Kidney (tissue), 14 donors: ENCODE results near the gene DHRS7B. TPM values are rescaled to one million over a fixed set of nuclear protein-coding genes. Genes with fewer than 3 reads are reported as not detected.

ENCODE experiments used
- DNase-seq, 5 donors: peaks; one replicate each; pipeline ENCODE4 v3.0.0-alpha.2; 2013 to 2020
- FAIRE-seq: peaks from 2 replicates; lab custom pipeline; 2012; peaks lifted over from hg19 to GRCh38; lab: Jason Lieb, UNC
- H3K27ac ChIP-seq, 2 donors: one replicate each; pipeline ENCODE4 v1.7.0; 2013; ENCODE audit warnings: low read depth in 2 of 2, low read length in 2 of 2, inconsistent platforms in 1 of 2
- H3K27me3 ChIP-seq: one replicate; pipeline ENCODE4 v1.7.1; 2013; ENCODE audit warnings: low read length, inconsistent platforms; ENCODE audit not compliant: control insufficient read depth, insufficient read depth
- H3K36me3 ChIP-seq, 3 donors: one replicate each; pipeline versions ENCODE4 v1.7.0 to v1.7.1; 2013; ENCODE audit warnings: low read length in 3 of 3, control low read depth in 1 of 3, inconsistent platforms in 1 of 3; ENCODE audit not compliant: insufficient read depth in 3 of 3, control insufficient read depth in 2 of 3
- H3K4me1 ChIP-seq, 3 donors: one replicate each; pipeline versions ENCODE4 v1.7.0 to v1.7.1; 2013; ENCODE audit warnings: low read length in 3 of 3, inconsistent platforms in 1 of 3, low read depth in 1 of 3; ENCODE audit not compliant: control insufficient read depth in 2 of 3, insufficient read depth in 2 of 3
- H3K4me3 ChIP-seq, 3 donors: one replicate each; pipeline versions ENCODE4 v1.7.0 to v1.8.1; 2013; ENCODE audit warnings: low read length in 3 of 3, control low read depth in 1 of 3, inconsistent platforms in 1 of 3
- H3K9ac ChIP-seq, 3 donors: one replicate each; pipeline versions ENCODE4 v1.7.0 to v1.7.1; 2013; ENCODE audit warnings: low read length in 3 of 3, control low read depth in 1 of 3, inconsistent platforms in 1 of 3
- H3K9me3 ChIP-seq, 3 donors: one replicate each; pipeline versions ENCODE4 v1.7.0 to v1.7.1; 2013; ENCODE audit warnings: low read length in 3 of 3, control low read depth in 1 of 3, inconsistent platforms in 1 of 3; ENCODE audit not compliant: control insufficient read depth in 2 of 3, insufficient read depth in 1 of 3
- intact Hi-C: fragments of 100-400 bp; cut with DNase I; formaldehyde crosslinking; loops from one replicate; pipeline ENCODE4 v1.11.1; 2022
- polyA plus RNA-seq: library from polyadenylated mRNA; stranded (reverse); fragments of 350-450 nt; fragmentation: Illumina TruSeq; extraction: RNeasy Lipid Tissue Mini Kit (QIAGEN cat#74804); gene quantifications from one replicate; pipeline ENCODE4 v1.2.3, GENCODE V29; 2014; ENCODE audit warnings: low read depth, low replicate concordance; ENCODE audit not compliant: insufficient read depth
- total RNA-seq: library from RNA; stranded (reverse); fragmentation: NEBNext Ultra II Directional; extraction: Animal tissue kit (Norgen Biotek cat#: 25700); gene quantifications from one replicate; pipeline ENCODE4 v1.2.1, GENCODE V29; 2021
- TF ChIP-seq, protein P1 (sequence below): IDR thresholded peaks from 3 replicates; pipeline ENCODE4 v1.5.1; 2012; ENCODE audit warnings: mild to moderate bottlenecking, moderate library complexity, borderline replicate concordance; ENCODE audit not compliant: insufficient read depth; ENCODE audit errors: extremely low read depth
- donor health status: control.
- donor health status: control.
- donor health status: control.
- donor health status: control.
- donor health status: control.
- donor health status: DM: yes; HTN: yes; CAD: no.
- donor health status: Normal renal cell carcinoma (clear cell type).

Gene DHRS7B
- total and polyA plus RNA-seq, 2 donors from 2014 or later: 19.9 to 58.8 TPM

DNA sequence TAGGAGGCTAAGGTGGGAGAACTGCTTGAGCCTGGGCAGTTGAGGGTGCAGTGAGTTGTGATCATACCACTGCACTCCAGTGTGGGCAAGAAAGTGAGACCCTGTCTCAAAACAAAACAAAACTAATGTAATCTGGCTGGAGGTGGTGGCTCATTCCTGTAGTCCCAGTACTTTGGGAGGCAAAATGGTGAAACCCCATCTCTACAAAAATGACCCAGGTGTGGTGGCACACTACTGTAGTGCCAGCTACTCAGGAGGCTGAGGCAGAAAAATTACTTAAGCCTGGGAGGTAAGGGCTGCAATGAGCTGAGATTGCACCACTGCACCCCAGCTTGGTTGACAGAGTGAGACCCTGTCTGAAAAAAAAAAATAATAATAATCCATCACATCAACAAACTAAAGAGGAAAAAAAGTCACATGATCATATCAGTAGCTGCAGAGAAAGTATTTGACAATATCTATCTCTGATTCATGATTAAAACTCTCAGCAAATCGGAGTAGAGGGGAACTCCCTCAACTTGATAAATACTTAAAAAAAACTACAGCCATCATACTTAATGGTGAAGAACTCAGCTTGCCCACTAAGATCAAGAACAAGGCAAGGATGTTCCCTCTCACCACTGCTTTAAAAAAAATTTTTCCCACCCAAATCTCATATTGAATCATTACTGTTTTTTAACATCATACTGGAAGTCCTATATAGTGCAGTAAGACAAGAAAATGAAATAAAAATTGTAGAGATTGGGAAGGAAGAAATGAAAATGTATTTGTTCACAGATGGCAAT is 31.0 kb downstream of the DHRS7B start:
- intact Hi-C loops: no loop called here
- no peak for DNase-seq
- H3K9me3 ChIP-seq: no peaks in the 10 kb centered on the region
- no peaks in the 10 kb centered on the region for H3K36me3 ChIP-seq
- peaks cover 0 to 4% (median 3%) of the 10 kb centered on the region in 3 donors for H3K4me1 ChIP-seq
- no peak overlapping the region for H3K4me3 ChIP-seq
- no peak for FAIRE-seq
- H3K9ac ChIP-seq: no peak overlapping the region
- TF ChIP-seq, protein P1, sequence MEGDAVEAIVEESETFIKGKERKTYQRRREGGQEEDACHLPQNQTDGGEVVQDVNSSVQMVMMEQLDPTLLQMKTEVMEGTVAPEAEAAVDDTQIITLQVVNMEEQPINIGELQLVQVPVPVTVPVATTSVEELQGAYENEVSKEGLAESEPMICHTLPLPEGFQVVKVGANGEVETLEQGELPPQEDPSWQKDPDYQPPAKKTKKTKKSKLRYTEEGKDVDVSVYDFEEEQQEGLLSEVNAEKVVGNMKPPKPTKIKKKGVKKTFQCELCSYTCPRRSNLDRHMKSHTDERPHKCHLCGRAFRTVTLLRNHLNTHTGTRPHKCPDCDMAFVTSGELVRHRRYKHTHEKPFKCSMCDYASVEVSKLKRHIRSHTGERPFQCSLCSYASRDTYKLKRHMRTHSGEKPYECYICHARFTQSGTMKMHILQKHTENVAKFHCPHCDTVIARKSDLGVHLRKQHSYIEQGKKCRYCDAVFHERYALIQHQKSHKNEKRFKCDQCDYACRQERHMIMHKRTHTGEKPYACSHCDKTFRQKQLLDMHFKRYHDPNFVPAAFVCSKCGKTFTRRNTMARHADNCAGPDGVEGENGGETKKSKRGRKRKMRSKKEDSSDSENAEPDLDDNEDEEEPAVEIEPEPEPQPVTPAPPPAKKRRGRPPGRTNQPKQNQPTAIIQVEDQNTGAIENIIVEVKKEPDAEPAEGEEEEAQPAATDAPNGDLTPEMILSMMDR: no peak
- no peaks in the 10 kb centered on the region for H3K27me3 ChIP-seq
- no peak overlapping the region for H3K27ac ChIP-seq

DNA sequence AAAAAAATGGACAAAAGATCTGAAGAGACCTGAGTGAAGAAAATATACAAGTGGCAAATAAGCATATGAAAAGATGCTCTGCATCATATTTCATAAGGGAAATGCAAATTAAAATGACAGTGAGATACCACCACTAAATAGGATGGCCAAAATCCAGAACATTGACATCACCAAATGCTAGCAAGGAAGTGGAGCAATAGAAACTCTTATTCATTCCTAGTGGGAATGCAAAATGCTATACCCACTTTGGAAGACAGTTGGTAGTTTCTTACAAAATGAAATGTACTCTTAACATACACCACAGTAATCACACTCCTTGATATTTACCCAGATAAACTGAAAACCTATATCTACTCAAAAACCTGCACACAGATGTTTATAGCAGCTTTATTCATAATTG is 33.6 kb downstream of the DHRS7B start:
- intact Hi-C loops: no loop called here

DNA sequence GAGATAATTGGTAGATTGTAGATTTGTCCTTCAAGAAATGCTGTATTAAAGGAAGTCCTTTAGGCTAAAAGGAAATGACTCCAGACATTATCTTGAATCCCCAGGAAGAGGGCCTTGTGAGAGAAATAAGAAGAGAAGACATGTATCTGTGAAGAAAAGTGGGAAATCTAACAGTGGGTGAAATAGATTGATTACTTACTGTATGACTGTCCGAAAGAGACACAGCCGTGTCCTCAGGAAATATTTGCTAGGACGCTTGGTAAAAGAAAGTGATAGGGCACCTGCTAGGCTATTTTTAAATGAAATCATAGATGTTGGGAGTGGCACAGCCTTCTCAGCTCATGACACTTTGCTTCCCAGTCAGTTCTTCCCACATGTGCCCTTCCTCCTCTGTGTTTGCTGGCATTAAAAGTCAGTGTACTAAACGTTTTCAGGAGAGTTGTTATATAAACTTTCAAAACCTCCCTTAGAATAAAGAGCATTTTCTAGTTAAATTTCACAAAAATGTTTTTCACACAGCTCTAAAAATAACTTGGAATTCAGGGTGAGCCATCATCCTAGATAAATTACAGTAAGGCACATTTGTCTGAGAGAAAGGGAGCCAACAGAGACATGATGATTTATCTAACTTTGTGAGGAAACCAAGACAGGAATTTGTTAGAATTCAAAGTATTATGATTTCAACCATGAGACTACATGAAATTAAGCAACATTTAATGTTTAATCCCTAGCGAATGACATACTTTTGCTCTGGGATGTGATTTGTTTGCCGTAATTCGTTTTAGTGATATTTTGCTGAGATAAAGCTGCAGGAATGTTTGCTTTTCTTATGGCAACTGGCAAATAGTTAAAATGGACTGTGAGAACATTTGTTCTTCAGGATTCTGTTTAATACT is 35.0 kb downstream of the DHRS7B start:
- Histone ChIP-seq H3K4me3 (no peak overlapping the region), H3K4me1 (peaks cover 0 to 13% (median 3%) of the 10 kb centered on the region in 3 donors), H3K36me3 (no peaks in the 10 kb centered on the region), H3K9me3 (no peaks in the 10 kb centered on the region), H3K9ac (no peak overlapping the region), H3K27me3 (no peaks in the 10 kb centered on the region), H3K27ac (peak overlapping the region; percentile 35 to 62)
- FAIRE-seq (peak; percentile 42), DNase-seq (peak in 2 of 5 donors; percentile 13 to 37)
- TF ChIP-seq, protein P1: no peak
- intact Hi-C loops: no loop called here

More for the DNA sequence above, 33.6 kb downstream of the DHRS7B start:
- no peak for DNase-seq
- no peaks in the 10 kb centered on the region for H3K27me3 ChIP-seq
- H3K27ac ChIP-seq: no peak overlapping the region
- H3K9me3 ChIP-seq: no peaks in the 10 kb centered on the region
- H3K9ac ChIP-seq: no peak overlapping the region
- FAIRE-seq: no peak
- peaks cover 0 to 4% (median 3%) of the 10 kb centered on the region in 3 donors for H3K4me1 ChIP-seq
- no peak overlapping the region for H3K4me3 ChIP-seq
- TF ChIP-seq, protein P1: no peak
- H3K36me3 ChIP-seq: no peaks in the 10 kb centered on the region
